Neutrophil (primary cell): ENCODE measurements around the gene STPG1.

Source experiments
- H3K27ac ChIP-seq: fragments of 200-600 bp; sonication (generic); 2 replicates; pipeline ENCODE4 v1.5.1; 2016; ENCODE audit warnings: mild to moderate bottlenecking, moderate library complexity
- H3K27me3 ChIP-seq: fragments of 200-600 bp; sonication (generic); 2 replicates; pipeline ENCODE4 v1.6.0; 2016; ENCODE audit warnings: mild to moderate bottlenecking
- H3K36me3 ChIP-seq: fragments of 200-600 bp; sonication (generic); 2 replicates; pipeline ENCODE4 v1.5.1; 2017
- H3K4me1 ChIP-seq, 2 experiments: fragments of 200-600 bp in 1 of 2; sonication (generic) in 1 of 2; 1 replicate in 1 of 2; 2 replicates in 1 of 2; pipeline versions ENCODE4 v1.5.1 to v1.6.1; 2013 to 2016; ENCODE audit warnings: low read depth in 1 of 2, low read length in 1 of 2, mild to moderate bottlenecking in 1 of 2, moderate library complexity in 1 of 2; ENCODE audit not compliant: control insufficient read depth in 1 of 2, insufficient read depth in 1 of 2
- H3K4me3 ChIP-seq, 2 experiments: fragments of 200-600 bp in 1 of 2; sonication (generic) in 1 of 2; 1 replicate in 1 of 2; 2 replicates in 1 of 2; pipeline ENCODE4 v1.5.1; 2013 to 2016; ENCODE audit warnings: low read depth in 1 of 2, low read length in 1 of 2, mild to moderate bottlenecking in 1 of 2, moderate library complexity in 1 of 2
- H3K9me3 ChIP-seq: fragments of 200-600 bp; sonication (generic); 2 replicates; pipeline ENCODE4 v1.5.1; 2016
- CTCF ChIP-seq: fragments of 200-600 bp; sonication (generic); IDR thresholded peaks from 2 replicates; pipeline ENCODE4 v1.5.1; 2016; ENCODE audit warnings: antibody characterized with exemption

Gene STPG1

GRCh38 chr1:24414775-24415333 is 1.3 kb upstream of the STPG1 start:
- Histone ChIP-seq H3K27ac (peak overlapping the region; percentile 68), H3K36me3 (no peaks in the 10 kb centered on the region), H3K27me3 (no peaks in the 10 kb centered on the region), H3K4me1 (peaks cover 40 to 41% of the 10 kb centered on the region in 2 experiments), H3K4me3 (peak overlapping the region; percentile 77 to 89), H3K9me3 (no peaks in the 10 kb centered on the region)
- TF ChIP-seq CTCF: no peak

- H3K27ac ChIP-seq: no peak overlapping the region
- no peaks in the 10 kb centered on the region for H3K27me3 ChIP-seq
- H3K9me3 ChIP-seq: no peaks in the 10 kb centered on the region
- H3K36me3 ChIP-seq: no peaks in the 10 kb centered on the region
- H3K4me1 ChIP-seq: peaks cover 33% of the 10 kb centered on the region in 2 experiments
- H3K4me3 ChIP-seq: no peak overlapping the region
- no peak for TF ChIP-seq CTCF
Measured at GRCh38 chr1:24412408-24412807, 1.2 kb downstream of the STPG1 start.

GRCh38 chr1:24411963-24412362 is 1.6 kb downstream of the STPG1 start:
- H3K27me3 ChIP-seq: no peaks in the 10 kb centered on the region
- no peaks in the 10 kb centered on the region for H3K9me3 ChIP-seq
- H3K36me3 ChIP-seq: no peaks in the 10 kb centered on the region
- no peak overlapping the region for H3K27ac ChIP-seq
- H3K4me1 ChIP-seq: peaks cover 31 to 33% of the 10 kb centered on the region in 2 experiments
- no peak for TF ChIP-seq CTCF
- no peak overlapping the region for H3K4me3 ChIP-seq

GRCh38 chr1:24410750-24411149 is 2.8 kb downstream of the STPG1 start:
- H3K4me1 ChIP-seq: peaks cover 22 to 24% of the 10 kb centered on the region in 2 experiments
- H3K9me3 ChIP-seq: no peaks in the 10 kb centered on the region
- H3K36me3 ChIP-seq: no peaks in the 10 kb centered on the region
- no peak overlapping the region for H3K27ac ChIP-seq
- H3K27me3 ChIP-seq: no peaks in the 10 kb centered on the region
- no peak for TF ChIP-seq CTCF
- no peak overlapping the region for H3K4me3 ChIP-seq

- H3K36me3 ChIP-seq: no peaks in the 10 kb centered on the region
- H3K4me1 ChIP-seq: peaks cover 14 to 16% of the 10 kb centered on the region in 2 experiments
- H3K27ac ChIP-seq: no peak overlapping the region
- no peaks in the 10 kb centered on the region for H3K27me3 ChIP-seq
- no peak overlapping the region for H3K4me3 ChIP-seq
- TF ChIP-seq CTCF: no peak
- no peaks in the 10 kb centered on the region for H3K9me3 ChIP-seq
Measured at GRCh38 chr1:24409535-24409934, 4.0 kb downstream of the STPG1 start.
